GM12892 (cell line): ENCODE results near the gene PROX1.

Experiments used
- POLR2A ChIP-seq: IDR thresholded peaks from 2 replicates; pipeline ENCODE4 v1.6.1; 2011; ENCODE audit warnings: low read depth, low read length, control low read depth
- POLR2AphosphoS5 ChIP-seq: IDR thresholded peaks from 2 replicates; pipeline ENCODE4 v1.6.1; 2011; ENCODE audit warnings: low read depth, low read length, control low read depth
- TAF1 ChIP-seq: IDR thresholded peaks from 2 replicates; pipeline ENCODE4 v1.6.1; 2011; ENCODE audit warnings: low read depth, mild to moderate bottlenecking, control low read depth, low read length, borderline replicate concordance

GRCh38 chr1:213994888-213995287 lies 7.1 kb downstream of the PROX1 start:
- no peak for TF ChIP-seq TAF1
- TF ChIP-seq POLR2AphosphoS5 = no peak
- TF ChIP-seq POLR2A = no peak
